ENCODE measurements around the gene LIME1. TPM values are rescaled to one million over a fixed set of nuclear protein-coding genes. Genes with fewer than 3 reads are reported as not detected.

Gene LIME1
- total and polyA plus RNA-seq, 10 of the 15 experiments (the other 5 are each of a cell fraction or from before 2014, with no cell fraction given) = 0.35 to 154 (median 49.9) TPM

- no peak for TF ChIP-seq MAX (IDR thresholded peaks at IDR 0.05; ENCODE audit: low read depth, low read length)
- TF ChIP-seq SRF (IDR thresholded peaks at IDR 0.05; ENCODE audit: low read depth in 2 of 2, low read length in 2 of 2) = no peak
- TF ChIP-seq, protein P1, sequence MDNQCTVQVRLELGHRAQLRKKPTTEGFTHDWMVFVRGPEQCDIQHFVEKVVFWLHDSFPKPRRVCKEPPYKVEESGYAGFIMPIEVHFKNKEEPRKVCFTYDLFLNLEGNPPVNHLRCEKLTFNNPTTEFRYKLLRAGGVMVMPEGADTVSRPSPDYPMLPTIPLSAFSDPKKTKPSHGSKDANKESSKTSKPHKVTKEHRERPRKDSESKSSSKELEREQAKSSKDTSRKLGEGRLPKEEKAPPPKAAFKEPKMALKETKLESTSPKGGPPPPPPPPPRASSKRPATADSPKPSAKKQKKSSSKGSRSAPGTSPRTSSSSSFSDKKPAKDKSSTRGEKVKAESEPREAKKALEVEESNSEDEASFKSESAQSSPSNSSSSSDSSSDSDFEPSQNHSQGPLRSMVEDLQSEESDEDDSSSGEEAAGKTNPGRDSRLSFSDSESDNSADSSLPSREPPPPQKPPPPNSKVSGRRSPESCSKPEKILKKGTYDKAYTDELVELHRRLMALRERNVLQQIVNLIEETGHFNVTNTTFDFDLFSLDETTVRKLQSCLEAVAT (IDR thresholded peaks at IDR 0.05) = no peak
- TF ChIP-seq FOS (IDR thresholded peaks at IDR 0.05; ENCODE audit: borderline replicate concordance, extremely low read depth, insufficient read length) = no peak
- TF ChIP-seq BCLAF1 (IDR thresholded peaks at IDR 0.05) = no peak
- no peak for TF ChIP-seq PML (IDR thresholded peaks at IDR 0.05; ENCODE audit: low read length)
- no peak for TF ChIP-seq MYC (IDR thresholded peaks at IDR 0.05; ENCODE audit: insufficient read depth, insufficient read length, insufficient replicate concordance, low read length, severe bottlenecking)
These were observed 15.2 kb downstream of the LIME1 start (continued) for GRCh38 chr20:63751471-63752271.

Data from GM12878 (cell line).